HG03103 (cell line): Measurements from ENCODE around the gene MORN1.
A peak's percentile ranks its signal among the peaks of the same experiment; 100 is the strongest.
"Not testable (repeated sequence)": the region's sequence is repeated elsewhere in the genome, so short reads cannot be mapped to it uniquely, and the experiment has no call there.

Experiments
- ATAC-seq: cut with Tn5 transposase; IDR thresholded peaks from one replicate; pipeline ENCODE4 v1.9.1; 2021; ENCODE audit warnings: low read depth; ENCODE audit not compliant: unreplicated experiment

The MORN1 gene

GRCh38 chr1:2391041-2391930, at the start of gene MORN1, which contains the start of gene RER1:
Gene MORN1 (minus strand): TSS chr1:2391554. CDS start chr1:2391533, 21 bp downstream.
Gene RER1 (plus strand): TSS chr1:2391841. CDS start chr1:2395791, 3,950 bp downstream.
- ATAC-seq: peak; percentile 87

GRCh38 chr1:2440346-2440745, 49.0 kb upstream of the MORN1 start:
- not testable (repeated sequence) for ATAC-seq

- no peak for ATAC-seq
These were observed 48.0 kb upstream of the MORN1 start for GRCh38 chr1:2439369-2439768.

- no peak for ATAC-seq
These were observed 47.3 kb upstream of the MORN1 start for GRCh38 chr1:2438641-2439040.

- no peak for ATAC-seq
These were observed 46.7 kb upstream of the MORN1 start for GRCh38 chr1:2438038-2438437.

- ATAC-seq: no peak
These were observed 46.3 kb upstream of the MORN1 start for GRCh38 chr1:2437617-2438016.

GRCh38 chr1:2436876-2437275, 45.5 kb upstream of the MORN1 start:
- no peak for ATAC-seq

- ATAC-seq: no peak
These were observed 44.5 kb upstream of the MORN1 start for GRCh38 chr1:2435746-2436355.

- no peak for ATAC-seq
These were observed 43.7 kb upstream of the MORN1 start for GRCh38 chr1:2435091-2435490.

GRCh38 chr1:2433936-2434655, 42.7 kb upstream of the MORN1 start:
- ATAC-seq: no peak

GRCh38 chr1:2433196-2433595, 41.8 kb upstream of the MORN1 start:
- no peak for ATAC-seq

GRCh38 chr1:2432441-2432844, 41.1 kb upstream of the MORN1 start:
- ATAC-seq: no peak

GRCh38 chr1:2431518-2431917, 40.2 kb upstream of the MORN1 start:
- ATAC-seq: no peak

- no peak for ATAC-seq
These were observed 39.7 kb upstream of the MORN1 start for GRCh38 chr1:2431103-2431502.

- ATAC-seq: no peak
These were observed 39.2 kb upstream of the MORN1 start for GRCh38 chr1:2430592-2430973.

GRCh38 chr1:2429780-2430591, 38.6 kb upstream of the MORN1 start:
- no peak for ATAC-seq

GRCh38 chr1:2428490-2428889, 37.1 kb upstream of the MORN1 start:
- ATAC-seq: no peak

- no peak for ATAC-seq
These were observed 36.6 kb upstream of the MORN1 start for GRCh38 chr1:2427976-2428375.

- ATAC-seq: no peak
These were observed 35.7 kb upstream of the MORN1 start for GRCh38 chr1:2427051-2427450.

- ATAC-seq: no peak
These were observed 35.2 kb upstream of the MORN1 start for GRCh38 chr1:2426540-2426939.
